Caco-2 (cell line): ENCODE results near the gene MIA2. TPM values are rescaled to one million over a fixed set of nuclear protein-coding genes. Genes with fewer than 3 reads are reported as not detected.

Experiments used
- BruUV-seq: library from RNA; stranded (reverse); fragments of 400-500 nt; replicated peaks from 2 replicates; lab custom pipeline; 2021; lab: Mats Ljungman, UMichigan
- CTCF ChIA-PET: fragments of 300-600 bp; sonication (Branson Sonifier 250); formaldehyde crosslinking; loops from one replicate; lab custom pipeline; 2022; ENCODE audit warnings: antibody characterized with exemption; lab: Charles Lee
- POLR2A ChIA-PET: fragments of 300-600 bp; sonication (Branson Sonifier 250); formaldehyde crosslinking; loops from one replicate; lab custom pipeline; 2022; ENCODE audit warnings: antibody characterized with exemption; lab: Charles Lee
- DNase-seq, 2 experiments: peaks; one replicate each; pipeline versions ENCODE4 v3.0.0 to v3.0.0-alpha.2; 2020 to 2022
- H3K27me3 ChIP-seq: replicated peaks from 2 replicates; pipeline ENCODE4 v1.6.0; 2011; ENCODE audit warnings: low read length; ENCODE audit not compliant: control insufficient read depth, insufficient read depth
- H3K36me3 ChIP-seq: 2 replicates; pipeline ENCODE4 v1.5.1; 2011; ENCODE audit warnings: low read length; ENCODE audit not compliant: control insufficient read depth, insufficient read depth
- H3K4me1 ChIP-seq: fragments of 250-450 bp; sonication (Bioruptor Pico); 2 replicates; pipeline ENCODE4 v1.5.1; 2020; ENCODE audit warnings: mild to moderate bottlenecking
- H3K4me3 ChIP-seq: 2 replicates; pipeline ENCODE4 v1.5.1; 2011; ENCODE audit warnings: low read depth, mild to moderate bottlenecking, control low read depth, low read length
- H3K9me3 ChIP-seq: fragments of 250-450 bp; sonication (Bioruptor Pico); 2 replicates; pipeline ENCODE4 v1.5.1; 2020; ENCODE audit warnings: mild to moderate bottlenecking, moderate library complexity
- H3K27ac Mint-ChIP-seq: one replicate; pipeline ENCODE4 v1.8.0; 2022; ENCODE audit warnings: mixed read lengths; ENCODE audit not compliant: unreplicated experiment
- H3K27me3 Mint-ChIP-seq: one replicate; pipeline ENCODE4 v1.8.0; 2022; ENCODE audit warnings: mixed read lengths; ENCODE audit not compliant: insufficient read depth, unreplicated experiment
- H3K36me3 Mint-ChIP-seq: one replicate; pipeline ENCODE4 v1.8.0; 2022; ENCODE audit warnings: mild to moderate bottlenecking, mixed read lengths; ENCODE audit not compliant: insufficient read depth, unreplicated experiment
- H3K4me1 Mint-ChIP-seq: one replicate; pipeline ENCODE4 v1.8.0; 2022; ENCODE audit warnings: low read depth, mixed read lengths; ENCODE audit not compliant: unreplicated experiment
- H3K4me3 Mint-ChIP-seq: one replicate; pipeline ENCODE4 v1.8.0; 2022; ENCODE audit warnings: mild to moderate bottlenecking, moderate library complexity, mixed read lengths; ENCODE audit not compliant: unreplicated experiment
- H3K9me3 Mint-ChIP-seq: one replicate; pipeline ENCODE4 v1.8.0; 2022; ENCODE audit warnings: mixed read lengths; ENCODE audit not compliant: unreplicated experiment
- intact Hi-C: fragments of 100-400 bp; cut with micrococcal nuclease; formaldehyde crosslinking; loops from one replicate; pipeline ENCODE4 v1.10.0; 2022; ENCODE audit not compliant: unreplicated experiment
- total RNA-seq: library from RNA; stranded (reverse); gene quantifications from 2 replicates; pipeline ENCODE4 v1.2.3, GENCODE V29; 2022
- TF ChIP-seq, protein P1 (sequence below), 2 experiments: fragments of 200-600 bp in 1 of 2; IDR thresholded peaks; 1 replicate in 1 of 2; 2 replicates in 1 of 2; pipeline versions ENCODE4 v1.5.1 to v1.8.0; 2011 to 2022; ENCODE audit warnings: antibody characterized with exemption in 1 of 2, control low read depth in 1 of 2, inconsistent platforms in 1 of 2, low read depth in 1 of 2, low read length in 1 of 2, mild to moderate bottlenecking in 1 of 2, moderate library complexity in 1 of 2; ENCODE audit not compliant: insufficient read depth in 1 of 2, severe bottlenecking in 1 of 2, unreplicated experiment in 1 of 2

Gene MIA2
- total RNA-seq, 1 experiment from 2014 or later: 71.5 TPM

DNA sequence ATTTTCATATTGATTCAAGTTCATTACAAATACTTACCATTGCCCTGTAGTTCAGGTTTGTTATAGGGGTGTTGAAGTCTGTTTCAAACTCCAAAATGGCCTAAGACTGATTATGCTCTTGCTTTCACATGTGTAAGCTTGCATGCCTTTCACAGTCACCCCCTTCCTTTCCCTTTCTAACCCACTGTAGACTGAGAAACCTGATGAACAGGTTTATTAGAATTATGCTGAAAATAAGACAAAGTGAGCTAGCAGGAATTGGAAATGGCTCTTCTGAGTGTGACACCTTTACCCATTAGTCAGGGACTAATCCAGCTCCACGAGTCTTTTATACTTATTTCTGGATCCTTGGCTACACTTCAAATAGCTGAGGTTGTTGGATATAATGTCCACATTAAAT is 159.6 kb downstream of the MIA2 start:
- no peaks in the 10 kb centered on the region for H3K36me3 ChIP-seq
- H3K4me3 ChIP-seq: no peak overlapping the region
- Mint-ChIP-seq H3K4me3 (no peak overlapping the region), H3K27me3 (no peaks in the 10 kb centered on the region), H3K36me3 (no peaks in the 10 kb centered on the region), H3K27ac (no peak overlapping the region), H3K9me3 (no peaks in the 10 kb centered on the region), H3K4me1 (no peaks in the 10 kb centered on the region)
- H3K4me1 ChIP-seq: peaks cover 6% of the 10 kb centered on the region; the same call in 1 of the 2 replicates
- no peaks in the 10 kb centered on the region for H3K9me3 ChIP-seq
- no peaks in the 10 kb centered on the region for H3K27me3 ChIP-seq
- intact Hi-C loops: loop anchor here (1.0 kb wide), 1 partner anchor 39 kb away; the partner anchor contains the start of gene FBXO33
- TF ChIP-seq, protein P1, sequence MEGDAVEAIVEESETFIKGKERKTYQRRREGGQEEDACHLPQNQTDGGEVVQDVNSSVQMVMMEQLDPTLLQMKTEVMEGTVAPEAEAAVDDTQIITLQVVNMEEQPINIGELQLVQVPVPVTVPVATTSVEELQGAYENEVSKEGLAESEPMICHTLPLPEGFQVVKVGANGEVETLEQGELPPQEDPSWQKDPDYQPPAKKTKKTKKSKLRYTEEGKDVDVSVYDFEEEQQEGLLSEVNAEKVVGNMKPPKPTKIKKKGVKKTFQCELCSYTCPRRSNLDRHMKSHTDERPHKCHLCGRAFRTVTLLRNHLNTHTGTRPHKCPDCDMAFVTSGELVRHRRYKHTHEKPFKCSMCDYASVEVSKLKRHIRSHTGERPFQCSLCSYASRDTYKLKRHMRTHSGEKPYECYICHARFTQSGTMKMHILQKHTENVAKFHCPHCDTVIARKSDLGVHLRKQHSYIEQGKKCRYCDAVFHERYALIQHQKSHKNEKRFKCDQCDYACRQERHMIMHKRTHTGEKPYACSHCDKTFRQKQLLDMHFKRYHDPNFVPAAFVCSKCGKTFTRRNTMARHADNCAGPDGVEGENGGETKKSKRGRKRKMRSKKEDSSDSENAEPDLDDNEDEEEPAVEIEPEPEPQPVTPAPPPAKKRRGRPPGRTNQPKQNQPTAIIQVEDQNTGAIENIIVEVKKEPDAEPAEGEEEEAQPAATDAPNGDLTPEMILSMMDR (IDR thresholded peaks at IDR 0.05; ENCODE audit: insufficient read depth in 1 of 2, low read depth in 1 of 2, low read length in 1 of 2, severe bottlenecking in 1 of 2, unreplicated experiment in 1 of 2): no peak
- BruUV-seq: no TSS peak
- DNase-seq: peak in 1 of 2 experiments; percentile 11
- ChIA-PET POLR2A (no interaction called here), CTCF (no interaction called here)

DNA sequence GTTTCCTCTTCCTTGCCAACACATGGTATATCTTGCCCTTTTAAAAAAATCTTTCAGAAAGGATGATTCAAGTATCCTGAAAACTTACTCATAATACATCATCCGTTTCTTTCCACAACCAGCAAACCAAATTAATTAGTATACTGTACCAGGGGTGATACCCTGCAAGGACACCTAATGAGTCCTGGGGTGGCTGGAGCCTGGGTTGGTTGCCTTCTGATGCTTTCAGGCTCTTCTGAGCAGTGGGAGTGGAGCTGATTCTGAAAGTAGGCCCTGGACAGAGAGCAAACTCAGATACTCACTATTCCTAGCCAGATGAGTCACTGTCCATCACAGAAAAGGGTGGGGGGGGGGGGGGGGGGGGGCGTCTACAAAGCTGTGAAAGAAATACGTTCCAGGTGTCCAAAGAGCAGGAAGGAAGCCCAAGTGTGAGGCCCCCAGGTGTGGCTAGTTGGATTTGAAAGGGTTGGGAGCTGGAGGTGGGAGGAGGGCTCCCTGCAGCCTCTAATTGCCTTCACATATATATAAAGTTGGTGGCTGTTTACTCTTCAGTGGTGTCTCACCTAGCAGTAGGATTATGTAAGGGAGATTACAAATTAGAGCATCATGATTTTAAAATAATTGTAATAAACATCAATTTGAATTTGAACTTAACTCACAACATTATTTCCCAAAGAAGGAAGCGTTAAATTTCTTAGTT is 162.0 kb downstream of the MIA2 start:
- ChIA-PET CTCF (interaction anchor here (0.6 kb wide), 1 partner anchor 53 kb away, joined by 3 read pairs; no protein-coding TSS in a partner anchor), POLR2A (no interaction called here)
- intact Hi-C loops: no loop called here

GRCh38 chr14:39396448-39396847 is 162.7 kb downstream of the MIA2 start:
- no peak overlapping the region for H3K4me3 ChIP-seq
- ChIA-PET POLR2A (no interaction called here), CTCF (no interaction called here)
- BruUV-seq: no TSS peak
- no peaks in the 10 kb centered on the region for H3K36me3 Mint-ChIP-seq
- H3K4me1 Mint-ChIP-seq: no peaks in the 10 kb centered on the region
- H3K4me1 ChIP-seq: peaks cover 6% of the 10 kb centered on the region; the same call in 1 of the 2 replicates
- H3K36me3 ChIP-seq: no peaks in the 10 kb centered on the region; the same call in 1 of the 2 replicates
- TF ChIP-seq, protein P1 (IDR thresholded peaks at IDR 0.05; ENCODE audit: insufficient read depth in 1 of 2, low read depth in 1 of 2, low read length in 1 of 2, severe bottlenecking in 1 of 2, unreplicated experiment in 1 of 2): no peak
- intact Hi-C loops: no loop called here
- no peaks in the 10 kb centered on the region for H3K27me3 Mint-ChIP-seq
- no peaks in the 10 kb centered on the region for H3K27me3 ChIP-seq
- no peaks in the 10 kb centered on the region for H3K9me3 Mint-ChIP-seq
- no peak overlapping the region for H3K27ac Mint-ChIP-seq
- no peaks in the 10 kb centered on the region for H3K9me3 ChIP-seq
- H3K4me3 Mint-ChIP-seq: no peak overlapping the region
- DNase-seq: no peak

More for the DNA sequence above, 162.0 kb downstream of the MIA2 start:
- Mint-ChIP-seq H3K27me3 (no peaks in the 10 kb centered on the region), H3K9me3 (no peaks in the 10 kb centered on the region), H3K36me3 (no peaks in the 10 kb centered on the region), H3K4me1 (no peaks in the 10 kb centered on the region), H3K27ac (no peak overlapping the region), H3K4me3 (no peak overlapping the region)
- Histone ChIP-seq H3K4me3 (no peak overlapping the region), H3K9me3 (no peaks in the 10 kb centered on the region), H3K27me3 (no peaks in the 10 kb centered on the region), H3K36me3 (no peaks in the 10 kb centered on the region; the same call in 1 of the 2 replicates), H3K4me1 (peaks cover 6% of the 10 kb centered on the region; the same call in 1 of the 2 replicates)
- no TSS peak for BruUV-seq
- TF ChIP-seq, protein P1 (IDR thresholded peaks at IDR 0.05; ENCODE audit: insufficient read depth in 1 of 2, low read depth in 1 of 2, low read length in 1 of 2, severe bottlenecking in 1 of 2, unreplicated experiment in 1 of 2): no peak
- DNase-seq: no peak
